SK-N-SH treated with all-trans-retinoic acid at 6 μM for 48 hours (cell line): Measurements from ENCODE around the gene SURF2.

ENCODE experiments used
- ARNTL ChIP-seq: fragments of 450-650 bp; formaldehyde crosslinking; IDR thresholded peaks from 2 replicates; pipeline ENCODE4 v1.5.0; 2020; ENCODE audit warnings: low read depth, mild to moderate bottlenecking, moderate library complexity, borderline replicate concordance
- ISL1 ChIP-seq: fragments of 250-450 bp; sonication (Bioruptor Pico); IDR thresholded peaks from 2 replicates; pipeline ENCODE4 v2.1.2; 2022; ENCODE audit warnings: mild to moderate bottlenecking, moderate library complexity
- ZFP30 ChIP-seq: fragments of 450-650 bp; formaldehyde crosslinking; IDR thresholded peaks from 2 replicates; pipeline ENCODE4 v1.5.0; 2022; ENCODE audit warnings: mild to moderate bottlenecking, moderate library complexity

GRCh38 chr9:133341369-133342068 lies 14.8 kb upstream of the SURF2 start:
- TF ChIP-seq ISL1 (no peak), ARNTL (CRISPR knock-in tag) (no peak), ZFP30 (CRISPR knock-in tag) (no peak)
